Stimulated activated CD4-positive, alpha-beta T cell treated with anti-CD3 and anti-CD28 coated beads, Interleukin-15, amount 100 ng/mL, for 24 hours (primary cell): ENCODE results near the gene CNTNAP5.

Experiments
- DNase-seq: peaks from one replicate; pipeline ENCODE4 v3.0.0-alpha.2; 2020

CNTNAP5 gene

GRCh38 chr2:124959581-124959980, 934.5 kb downstream of the CNTNAP5 start:
- no peak for DNase-seq

- no peak for DNase-seq
These were observed 936.0 kb downstream of the CNTNAP5 start for GRCh38 chr2:124961132-124961531.
